NT2/D1 (cell line): ENCODE results near the gene TAPT1.

Experiments used
- DNase-seq: peaks from one replicate; pipeline ENCODE4 v3.0.0-alpha.2; 2011; ENCODE audit warnings: low read depth, low spot score
- H3K27me3 ChIP-seq: 2 replicates; pipeline ENCODE4 v1.6.0; 2011; ENCODE audit warnings: mild to moderate bottlenecking; ENCODE audit not compliant: insufficient read length, insufficient read depth
- H3K36me3 ChIP-seq: 2 replicates; pipeline ENCODE4 v1.6.1; 2011; ENCODE audit warnings: mild to moderate bottlenecking, low read length, mixed read lengths; ENCODE audit not compliant: insufficient read depth, insufficient read length
- H3K4me1 ChIP-seq: 2 replicates; pipeline ENCODE4 v1.5.1; 2011; ENCODE audit not compliant: insufficient read depth, insufficient read length
- H3K4me3 ChIP-seq: 2 replicates; pipeline ENCODE4 v1.5.1; 2011; ENCODE audit warnings: low read depth; ENCODE audit not compliant: insufficient read length
- H3K9ac ChIP-seq: 2 replicates; pipeline ENCODE4 v1.6.0; 2011; ENCODE audit warnings: low read depth; ENCODE audit not compliant: insufficient read length
- H3K9me3 ChIP-seq: 2 replicates; pipeline ENCODE4 v1.5.1; 2011; ENCODE audit warnings: mild to moderate bottlenecking, low read length; ENCODE audit not compliant: insufficient read depth
- SUZ12 ChIP-seq: IDR thresholded peaks from 2 replicates; pipeline ENCODE4 v1.6.1; 2011; ENCODE audit not compliant: insufficient read length, insufficient read depth; ENCODE audit errors: extremely low read depth
- YY1 ChIP-seq: IDR thresholded peaks from 2 replicates; pipeline ENCODE4 v1.6.1; 2011; ENCODE audit not compliant: insufficient read length, insufficient read depth
- ZNF274 ChIP-seq: IDR thresholded peaks from 2 replicates; pipeline ENCODE4 v1.6.1; 2011; ENCODE audit warnings: mild to moderate bottlenecking, low read depth, low read length

TAPT1 gene

GRCh38 chr4:16192057-16192456 lies 34.2 kb downstream of the TAPT1 start:
- H3K27me3 ChIP-seq: no peaks in the 10 kb centered on the region
- no peak for DNase-seq
- no peak overlapping the region for H3K4me3 ChIP-seq
- H3K9me3 ChIP-seq: no peaks in the 10 kb centered on the region
- H3K36me3 ChIP-seq: peaks cover 13% of the 10 kb centered on the region
- H3K4me1 ChIP-seq: no peaks in the 10 kb centered on the region
- H3K9ac ChIP-seq: no peak overlapping the region
- TF ChIP-seq SUZ12 (no peak), ZNF274 (no peak), YY1 (no peak)

- Histone ChIP-seq H3K9ac (no peak overlapping the region), H3K36me3 (peaks cover 16% of the 10 kb centered on the region), H3K9me3 (no peaks in the 10 kb centered on the region), H3K27me3 (no peaks in the 10 kb centered on the region), H3K4me3 (no peak overlapping the region), H3K4me1 (no peaks in the 10 kb centered on the region)
- TF ChIP-seq SUZ12 (no peak), YY1 (no peak), ZNF274 (no peak)
- DNase-seq: no peak
Measured at GRCh38 chr4:16187455-16187854, 38.8 kb downstream of the TAPT1 start.

- no peaks in the 10 kb centered on the region for H3K9me3 ChIP-seq
- DNase-seq: no peak
- no peaks in the 10 kb centered on the region for H3K4me1 ChIP-seq
- no peak overlapping the region for H3K4me3 ChIP-seq
- TF ChIP-seq YY1 (no peak), ZNF274 (no peak), SUZ12 (no peak)
- no peaks in the 10 kb centered on the region for H3K27me3 ChIP-seq
- no peak overlapping the region for H3K9ac ChIP-seq
- H3K36me3 ChIP-seq: peaks cover 16% of the 10 kb centered on the region
Measured at GRCh38 chr4:16186986-16187385, 39.3 kb downstream of the TAPT1 start.

GRCh38 chr4:16183604-16184003 lies 42.7 kb downstream of the TAPT1 start:
- Histone ChIP-seq H3K4me1 (no peaks in the 10 kb centered on the region), H3K9me3 (no peaks in the 10 kb centered on the region), H3K27me3 (no peaks in the 10 kb centered on the region), H3K4me3 (no peak overlapping the region), H3K9ac (no peak overlapping the region), H3K36me3 (peaks cover 4% of the 10 kb centered on the region)
- no peak for DNase-seq
- TF ChIP-seq YY1 (no peak), ZNF274 (no peak), SUZ12 (no peak)

- Histone ChIP-seq H3K36me3 (no peaks in the 10 kb centered on the region), H3K4me3 (no peak overlapping the region)
- TF ChIP-seq SUZ12: no peak
- TF ChIP-seq ZNF274: no peak
- no peak for TF ChIP-seq YY1
Measured at GRCh38 chr4:16176621-16177020, 49.6 kb downstream of the TAPT1 start.

GRCh38 chr4:16171831-16172230 lies 54.4 kb downstream of the TAPT1 start:
- peaks cover 2% of the 10 kb centered on the region for H3K36me3 ChIP-seq
- H3K4me3 ChIP-seq: no peak overlapping the region
- DNase-seq: no peak
- H3K9ac ChIP-seq: no peak overlapping the region
- no peaks in the 10 kb centered on the region for H3K9me3 ChIP-seq
- TF ChIP-seq ZNF274: no peak
- no peak for TF ChIP-seq SUZ12
- TF ChIP-seq YY1: no peak
- H3K4me1 ChIP-seq: no peaks in the 10 kb centered on the region
- no peaks in the 10 kb centered on the region for H3K27me3 ChIP-seq

More at GRCh38 chr4:16176621-16177020, 49.6 kb downstream of the TAPT1 start:
- Histone ChIP-seq H3K27me3 (no peaks in the 10 kb centered on the region), H3K9ac (no peak overlapping the region), H3K4me1 (no peaks in the 10 kb centered on the region), H3K9me3 (no peaks in the 10 kb centered on the region)
- no peak for DNase-seq

- H3K9ac ChIP-seq: no peak overlapping the region
- H3K4me3 ChIP-seq: no peak overlapping the region
- no peak for TF ChIP-seq SUZ12
- TF ChIP-seq ZNF274: no peak
- no peak for TF ChIP-seq YY1
- H3K36me3 ChIP-seq: peaks cover 11% of the 10 kb centered on the region
- no peaks in the 10 kb centered on the region for H3K27me3 ChIP-seq
- DNase-seq: no peak
- H3K9me3 ChIP-seq: no peaks in the 10 kb centered on the region
- no peaks in the 10 kb centered on the region for H3K4me1 ChIP-seq
Measured at GRCh38 chr4:16169490-16169889, 56.8 kb downstream of the TAPT1 start.

GRCh38 chr4:16168710-16169388 lies 57.4 kb downstream of the TAPT1 start:
- Histone ChIP-seq H3K4me1 (no peaks in the 10 kb centered on the region), H3K36me3 (peaks cover 17% of the 10 kb centered on the region), H3K9ac (no peak overlapping the region), H3K4me3 (no peak overlapping the region), H3K9me3 (no peaks in the 10 kb centered on the region), H3K27me3 (no peaks in the 10 kb centered on the region)
- TF ChIP-seq SUZ12 (no peak), ZNF274 (no peak), YY1 (no peak)
- DNase-seq: no peak
